DMS53 treated with DMSO at 0.1 percent for 48 hours (cell line): ENCODE data around the gene GATAD2B.
A peak's percentile ranks its signal among the peaks of the same experiment; 100 is the strongest.
"Not testable (repeated sequence)": the region's sequence is repeated elsewhere in the genome, so short reads cannot be mapped to it uniquely, and the experiment has no call there.

Experiments used
- DNase-seq: peaks from one replicate; lab custom pipeline; 2025; ENCODE audit not compliant: unreplicated experiment; lab: John Stamatoyannopoulos, UW

The GATAD2B gene

GRCh38 chr1:153796786-153797659 lies 125.7 kb downstream of the GATAD2B start:
- DNase-seq = peak; percentile 54

DNA sequence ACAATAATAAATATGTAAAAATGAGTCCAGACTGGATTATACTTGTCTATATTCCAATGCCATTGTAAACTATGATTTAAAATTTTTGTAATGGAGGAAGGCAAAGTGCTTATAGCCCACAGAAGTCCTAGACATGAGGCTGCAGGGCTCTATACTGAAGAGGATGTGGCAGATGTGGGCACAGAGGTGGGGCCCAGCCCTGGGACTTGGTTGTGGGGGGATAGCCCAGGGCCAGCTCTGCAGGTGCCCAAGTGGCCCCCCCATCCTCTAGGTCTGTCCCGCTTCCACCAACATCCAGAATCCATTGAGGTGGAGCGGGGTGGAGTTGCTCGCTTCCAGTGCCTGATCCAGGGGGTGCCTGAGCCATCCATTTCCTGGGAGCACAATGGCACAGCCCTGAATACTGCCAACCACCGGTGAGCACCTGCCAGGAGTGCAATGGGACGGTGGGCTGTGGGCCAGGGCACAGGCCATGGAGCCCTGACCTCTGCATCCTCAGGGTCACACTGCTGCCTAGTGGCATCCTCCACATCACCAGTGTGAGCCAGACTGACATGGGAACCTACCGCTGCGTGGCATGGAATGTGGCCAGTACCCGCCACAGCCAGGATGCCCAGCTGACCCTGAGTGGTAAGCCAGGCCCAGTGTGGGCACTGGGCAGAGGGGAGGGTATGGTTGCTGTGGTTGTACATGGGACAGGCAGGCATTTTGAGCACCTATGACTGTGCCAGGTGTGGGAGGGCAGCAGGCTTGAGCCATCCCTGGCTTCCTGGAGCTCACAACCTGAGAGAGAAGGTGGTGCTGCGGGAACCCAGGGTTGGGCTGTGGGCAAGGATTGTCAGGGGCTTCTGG lies 126.6 kb downstream of the GATAD2B start:
- no peak for DNase-seq

- DNase-seq = no peak
Measured at GRCh38 chr1:153795330-153795837, 127.4 kb downstream of the GATAD2B start.

GRCh38 chr1:153794624-153795329 lies 128.0 kb downstream of the GATAD2B start:
- no peak for DNase-seq

- DNase-seq = no peak
Measured at GRCh38 chr1:153793973-153794615, 128.7 kb downstream of the GATAD2B start.

DNA sequence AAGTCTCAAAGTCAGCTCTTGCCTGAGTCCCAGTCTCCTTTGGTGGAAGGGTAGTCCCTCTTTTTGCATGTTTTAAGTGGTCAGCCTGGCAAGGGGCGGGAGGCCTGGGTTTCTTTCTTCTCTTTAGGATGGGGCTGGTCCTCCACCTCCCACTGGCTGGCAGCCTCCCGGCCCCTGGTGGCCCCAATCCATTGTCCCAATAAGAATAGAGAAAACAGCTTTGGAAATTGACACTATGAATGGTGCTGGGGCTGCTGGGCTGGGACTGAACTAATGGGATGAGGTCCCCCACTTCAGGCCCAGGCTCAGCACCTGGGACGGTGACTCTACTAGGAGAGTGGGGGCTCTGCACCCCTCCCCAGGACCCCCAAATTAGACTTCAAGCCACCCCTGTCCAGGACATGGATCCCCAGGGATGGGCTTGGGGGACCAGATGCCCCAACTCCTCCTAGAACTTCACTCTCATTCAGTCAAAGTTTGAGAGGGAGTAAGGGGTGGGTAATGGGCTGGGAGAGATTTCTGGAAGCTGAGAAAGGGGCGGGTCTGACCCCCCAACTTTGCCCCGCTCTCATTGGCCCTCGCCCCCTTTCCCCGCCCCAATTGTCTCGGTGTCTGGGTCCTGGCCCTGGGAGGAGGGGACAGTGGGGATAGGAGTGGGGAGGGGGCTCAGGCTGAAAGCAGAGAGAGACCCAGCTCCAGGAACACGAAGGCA lies 129.4 kb downstream of the GATAD2B start:
- DNase-seq = no peak

DNA sequence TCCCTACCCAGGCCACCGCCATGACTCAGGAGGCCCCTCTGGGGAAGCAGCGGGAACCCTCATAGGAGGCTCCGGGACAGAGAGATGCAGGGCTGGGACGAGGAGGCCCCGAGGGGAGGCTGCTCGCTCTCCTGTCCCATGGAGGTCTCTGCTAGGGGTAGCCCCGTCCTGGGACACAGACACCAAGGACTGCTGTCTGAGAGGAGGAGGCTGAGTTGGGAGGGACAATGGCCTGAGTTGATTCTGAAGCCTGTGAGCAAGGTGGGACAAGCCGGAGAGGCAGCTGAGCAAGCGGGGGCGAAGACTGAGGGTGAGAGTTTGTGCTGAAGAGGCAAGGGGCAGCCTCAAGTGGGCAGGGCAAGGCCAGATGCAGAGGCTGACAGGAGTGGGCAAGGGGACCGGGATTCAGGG lies 130.1 kb downstream of the GATAD2B start:
- DNase-seq = no peak

DNA sequence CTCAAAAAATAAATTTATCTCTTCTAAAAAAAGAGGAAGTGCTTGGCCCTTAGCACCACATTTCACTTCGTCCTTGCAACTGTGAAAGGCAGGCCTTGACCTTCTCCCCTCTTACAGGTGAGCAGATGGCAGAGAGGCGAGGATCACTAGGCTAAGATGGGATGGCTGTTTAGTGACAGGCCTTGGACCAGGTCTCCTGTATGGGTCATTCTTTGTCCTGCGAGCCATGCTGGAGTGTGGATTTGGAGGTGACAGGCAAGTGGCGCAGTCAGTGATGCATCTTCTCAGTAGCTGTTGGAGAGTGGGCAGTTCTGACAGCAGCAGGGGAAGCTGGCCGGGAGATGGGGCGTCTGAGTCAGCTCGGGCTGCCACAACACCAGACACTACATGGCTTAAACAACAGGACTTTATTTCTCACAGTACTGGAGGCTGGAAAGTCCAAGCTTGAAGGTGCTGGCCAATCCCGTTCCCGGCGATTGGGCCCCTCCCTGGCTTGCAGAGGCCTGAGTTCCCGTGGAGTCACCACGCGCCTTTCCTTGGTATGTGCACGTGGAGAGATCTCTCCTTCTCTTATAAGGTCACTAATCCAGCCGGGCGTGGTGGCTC lies 131.0 kb downstream of the GATAD2B start:
- DNase-seq = no peak

DNA sequence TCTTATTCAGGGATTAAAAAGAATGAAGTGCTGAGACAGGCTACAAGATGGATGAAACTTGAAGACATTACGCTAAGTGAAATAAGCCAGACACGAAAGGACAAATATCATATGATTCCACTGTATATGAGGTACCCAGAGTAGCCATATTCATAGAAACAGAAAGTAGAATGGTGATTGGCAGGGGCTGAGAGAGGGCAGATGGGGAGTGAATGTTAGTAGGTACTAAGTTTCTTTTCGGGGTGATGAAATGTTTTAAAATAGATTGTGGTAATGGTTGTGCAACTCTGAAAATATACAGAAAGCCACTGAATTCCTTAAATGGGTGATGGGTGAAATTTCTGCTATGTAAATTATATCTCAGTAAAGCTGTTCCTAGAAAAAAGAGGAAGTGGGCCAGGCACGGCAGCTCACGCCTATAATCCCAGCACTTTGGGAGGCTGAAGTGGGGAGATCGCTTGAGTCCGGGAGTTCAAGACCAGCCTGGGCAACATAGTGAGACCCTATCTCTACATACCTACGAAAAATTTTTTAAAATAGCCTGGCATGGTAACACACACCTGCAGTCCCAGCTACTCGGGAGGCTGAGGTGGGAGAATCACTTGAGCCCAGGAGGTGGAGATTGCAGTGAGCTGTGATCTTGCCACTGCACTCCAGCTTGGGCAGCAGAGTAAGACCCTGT lies 131.7 kb downstream of the GATAD2B start:
- no peak for DNase-seq

GRCh38 chr1:153790313-153790965 lies 132.3 kb downstream of the GATAD2B start:
- DNase-seq = peak; percentile 81

GRCh38 chr1:153789478-153790034 lies 133.2 kb downstream of the GATAD2B start:
- DNase-seq = peak; percentile 70

GRCh38 chr1:153786038-153786790 lies 136.6 kb downstream of the GATAD2B start:
- DNase-seq = no peak

DNA sequence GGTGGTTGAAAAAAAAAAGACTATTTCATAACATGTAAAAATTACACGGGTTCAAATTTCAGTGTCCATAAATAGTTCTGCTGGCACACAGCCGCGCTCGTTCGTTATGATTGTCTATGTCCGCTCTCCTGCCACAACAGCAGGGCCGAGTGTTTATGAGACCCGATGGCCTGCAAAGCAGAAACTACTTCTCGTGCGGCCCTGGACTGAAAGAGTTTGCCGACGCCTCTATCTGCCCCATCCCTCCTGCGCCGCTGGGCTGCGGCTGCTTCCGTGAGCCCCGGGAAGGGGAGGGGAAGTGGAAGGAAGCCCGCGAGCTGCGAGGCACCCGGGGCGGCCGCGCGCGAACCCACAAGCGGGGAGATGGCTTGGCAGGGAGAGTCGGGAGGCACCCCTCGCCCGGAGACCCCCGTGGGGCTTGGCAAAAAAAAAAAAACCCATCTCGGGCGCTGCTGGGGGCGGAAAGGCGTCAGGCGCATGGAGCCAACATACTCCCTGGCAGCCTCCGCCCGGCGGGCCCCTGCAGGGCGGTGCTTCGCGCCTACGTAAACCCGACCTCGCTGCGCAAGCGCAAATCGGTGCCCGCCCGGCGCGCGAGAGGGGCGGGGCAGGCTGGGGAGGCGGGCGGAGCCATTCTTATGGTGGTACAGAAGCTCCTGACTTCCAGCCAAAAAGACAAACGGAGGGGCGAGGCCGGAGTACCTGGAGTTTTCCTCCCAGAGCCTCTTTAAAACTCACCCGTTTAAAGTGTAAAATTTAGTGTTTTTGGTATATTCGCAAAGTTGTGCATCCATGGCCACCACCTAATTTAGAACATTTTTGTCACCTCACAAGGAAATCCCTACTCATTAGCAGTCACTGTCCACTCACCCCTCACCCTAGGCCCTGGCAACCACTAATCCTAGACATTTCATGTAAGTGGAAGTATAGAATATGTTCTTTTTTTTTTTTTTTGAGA lies 139.3 kb downstream of the GATAD2B start:
- peak; percentile 85 for DNase-seq

DNA sequence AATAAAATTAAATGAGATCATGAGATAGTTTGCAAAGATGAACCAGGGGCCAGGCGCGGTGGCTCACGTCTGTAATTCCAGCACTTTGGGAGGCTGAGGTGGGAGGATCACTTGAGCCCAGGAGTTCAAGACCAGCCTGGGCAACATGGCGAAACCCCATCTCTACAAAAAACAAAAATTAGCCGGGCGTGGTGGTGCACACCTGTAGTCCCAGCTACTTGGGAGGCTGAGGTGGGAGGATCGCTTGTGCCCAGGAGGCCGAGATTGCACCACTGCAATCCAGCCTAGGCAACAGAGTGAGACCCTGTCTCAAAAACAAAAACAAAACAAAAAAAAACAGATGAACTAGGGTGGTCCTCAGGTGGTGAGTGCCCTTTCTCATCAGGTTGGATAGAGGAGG lies 140.1 kb downstream of the GATAD2B start:
- DNase-seq = not testable (repeated sequence)

DNA sequence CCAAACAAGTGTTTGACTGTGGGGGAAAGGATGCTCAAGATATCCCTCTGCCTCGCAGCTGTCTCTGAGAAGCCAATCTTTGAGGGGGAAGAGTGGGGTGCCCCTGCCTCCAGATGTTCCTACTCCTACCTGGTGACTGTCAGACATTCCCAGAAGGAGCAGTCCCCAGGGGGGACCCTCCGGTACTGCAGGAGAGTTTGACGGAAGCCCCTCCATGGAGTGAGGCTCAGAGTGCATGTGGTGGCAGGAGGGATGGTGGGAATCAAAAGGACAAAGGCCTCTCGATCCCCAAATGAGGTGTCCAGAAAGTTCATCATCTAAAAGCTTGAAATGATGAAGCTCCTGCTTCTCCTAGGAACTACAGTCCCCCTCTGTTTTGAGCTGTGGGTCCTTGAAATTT lies 142.2 kb downstream of the GATAD2B start:
- no peak for DNase-seq

DNA sequence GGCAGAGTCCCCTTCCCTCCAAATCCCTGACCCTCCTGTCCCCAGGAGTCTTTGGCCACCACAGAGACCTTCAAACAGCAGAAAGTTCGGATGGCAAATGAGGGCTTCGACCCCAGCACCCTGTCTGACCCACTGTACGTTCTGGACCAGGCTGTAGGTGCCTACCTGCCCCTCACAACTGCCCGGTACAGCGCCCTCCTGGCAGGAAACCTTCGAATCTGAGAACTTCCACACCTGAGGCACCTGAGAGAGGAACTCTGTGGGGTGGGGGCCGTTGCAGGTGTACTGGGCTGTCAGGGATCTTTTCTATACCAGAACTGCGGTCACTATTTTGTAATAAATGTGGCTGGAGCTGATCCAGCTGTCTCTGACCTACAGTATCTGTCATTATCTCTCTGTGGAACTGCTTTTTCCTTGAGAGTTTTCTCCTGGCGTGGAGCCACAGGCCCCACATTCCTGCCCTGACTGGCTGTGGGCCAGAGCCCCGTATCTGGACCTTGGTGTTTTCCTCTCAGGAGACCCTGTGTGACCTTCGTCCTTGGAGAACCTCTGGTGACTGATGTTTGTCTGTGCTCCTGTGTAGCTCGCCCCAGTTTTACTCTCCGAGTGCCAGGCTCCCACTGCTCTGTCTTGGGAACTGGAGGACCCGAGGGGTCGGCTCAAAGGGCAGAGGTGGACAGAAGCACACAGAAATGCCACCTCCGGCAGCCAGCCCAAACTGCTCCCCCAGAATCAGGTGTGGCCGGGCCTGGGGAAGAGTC lies 142.8 kb downstream of the GATAD2B start:
- DNase-seq = no peak
